Neuron (in vitro differentiated cells): ENCODE measurements around the gene PNPLA7.

Source experiments
- H2AFZ ChIP-seq: one replicate; pipeline ENCODE4 v1.6.1; 2013; ENCODE audit warnings: low read depth, mild to moderate bottlenecking, inconsistent platforms, low read length, moderate library complexity
- H3K27me3 ChIP-seq: one replicate; pipeline ENCODE4 v1.6.1; 2013; ENCODE audit warnings: low read length; ENCODE audit not compliant: insufficient read depth
- H3K36me3 ChIP-seq: one replicate; pipeline ENCODE4 v1.6.1; 2013; ENCODE audit warnings: low read length; ENCODE audit not compliant: insufficient read depth
- H3K4me1 ChIP-seq: one replicate; pipeline ENCODE4 v1.6.1; 2013; ENCODE audit warnings: low read length; ENCODE audit not compliant: insufficient read depth
- H3K4me3 ChIP-seq: 2 replicates; pipeline ENCODE4 v1.5.1; 2013; ENCODE audit warnings: mild to moderate bottlenecking, low read length, moderate library complexity
- H3K9me3 ChIP-seq: one replicate; pipeline ENCODE4 v1.6.1; 2013; ENCODE audit warnings: low read length

Gene PNPLA7

GRCh38 chr9:137462986-137463930, 86.9 kb downstream of the PNPLA7 start:
- no peaks in the 10 kb centered on the region for H3K27me3 ChIP-seq

GRCh38 chr9:137462396-137462985, 87.7 kb downstream of the PNPLA7 start:
- peaks cover 2% of the 10 kb centered on the region for H3K9me3 ChIP-seq
- peaks cover 14% of the 10 kb centered on the region for H3K4me1 ChIP-seq
- H2AFZ ChIP-seq, result no peak overlapping the region
- peaks cover under 1% of the 10 kb centered on the region for H3K36me3 ChIP-seq
- H3K27me3 ChIP-seq, result no peaks in the 10 kb centered on the region
- H3K4me3 ChIP-seq, result no peak overlapping the region

More at GRCh38 chr9:137462986-137463930, 86.9 kb downstream of the PNPLA7 start:
- H2AFZ ChIP-seq, result no peak overlapping the region
- H3K9me3 ChIP-seq, result peaks cover 2% of the 10 kb centered on the region
- H3K36me3 ChIP-seq, result no peaks in the 10 kb centered on the region
- H3K4me3 ChIP-seq, result no peak overlapping the region
- H3K4me1 ChIP-seq, result peaks cover 8% of the 10 kb centered on the region

DNA sequence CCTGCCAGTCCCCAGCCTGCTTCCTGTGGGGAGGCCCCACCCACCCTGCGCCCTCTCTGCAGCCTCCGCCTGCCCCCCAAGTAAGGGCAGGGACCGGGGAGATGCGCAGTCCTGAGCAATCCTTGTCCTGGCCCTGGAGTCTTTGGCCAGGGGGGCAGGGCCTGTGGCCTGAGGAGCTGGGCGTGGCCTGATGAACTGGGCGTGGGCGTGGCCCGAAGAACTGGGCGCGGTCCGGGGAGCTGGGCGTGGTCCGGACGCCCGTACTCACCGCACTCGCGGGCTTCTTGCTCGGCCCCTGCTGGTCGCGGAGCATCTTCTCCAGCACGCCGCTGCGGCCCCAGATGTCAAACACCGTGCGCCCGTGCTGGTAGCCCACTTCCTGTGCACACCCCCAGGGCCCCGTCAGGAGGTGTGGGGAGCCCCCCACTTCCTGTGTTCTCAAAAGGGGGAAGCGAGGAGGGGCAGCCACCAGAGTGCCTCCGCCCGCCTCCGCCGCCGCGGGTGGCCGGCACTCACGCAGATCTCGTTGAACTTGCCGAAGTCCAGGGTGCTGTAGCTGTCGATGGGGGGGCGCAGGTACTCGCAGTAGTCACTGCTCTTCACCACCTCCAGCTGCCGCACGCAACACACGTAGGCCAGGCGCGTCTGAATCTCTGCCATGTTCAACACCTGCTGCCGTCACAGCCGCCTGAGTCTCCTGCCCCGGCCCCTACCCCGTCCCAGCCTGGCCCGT, 88.4 kb downstream of the PNPLA7 start:
- Histone ChIP-seq H2AFZ (no peak overlapping the region), H3K27me3 (no peaks in the 10 kb centered on the region), H3K4me1 (peaks cover 14% of the 10 kb centered on the region), H3K9me3 (peaks cover 2% of the 10 kb centered on the region), H3K4me3 (no peak overlapping the region), H3K36me3 (peaks cover 7% of the 10 kb centered on the region)

GRCh38 chr9:137461316-137461662, 88.9 kb downstream of the PNPLA7 start:
- Histone ChIP-seq H2AFZ (no peak overlapping the region), H3K36me3 (peaks cover 13% of the 10 kb centered on the region), H3K27me3 (no peaks in the 10 kb centered on the region), H3K4me1 (peaks cover 14% of the 10 kb centered on the region), H3K4me3 (no peak overlapping the region), H3K9me3 (peaks cover 2% of the 10 kb centered on the region)

GRCh38 chr9:137460363-137461315, 89.6 kb downstream of the PNPLA7 start:
- Histone ChIP-seq H2AFZ (no peak overlapping the region), H3K4me3 (no peak overlapping the region), H3K27me3 (no peaks in the 10 kb centered on the region), H3K9me3 (peaks cover 2% of the 10 kb centered on the region), H3K36me3 (peaks cover 18% of the 10 kb centered on the region), H3K4me1 (peaks cover 14% of the 10 kb centered on the region)

DNA sequence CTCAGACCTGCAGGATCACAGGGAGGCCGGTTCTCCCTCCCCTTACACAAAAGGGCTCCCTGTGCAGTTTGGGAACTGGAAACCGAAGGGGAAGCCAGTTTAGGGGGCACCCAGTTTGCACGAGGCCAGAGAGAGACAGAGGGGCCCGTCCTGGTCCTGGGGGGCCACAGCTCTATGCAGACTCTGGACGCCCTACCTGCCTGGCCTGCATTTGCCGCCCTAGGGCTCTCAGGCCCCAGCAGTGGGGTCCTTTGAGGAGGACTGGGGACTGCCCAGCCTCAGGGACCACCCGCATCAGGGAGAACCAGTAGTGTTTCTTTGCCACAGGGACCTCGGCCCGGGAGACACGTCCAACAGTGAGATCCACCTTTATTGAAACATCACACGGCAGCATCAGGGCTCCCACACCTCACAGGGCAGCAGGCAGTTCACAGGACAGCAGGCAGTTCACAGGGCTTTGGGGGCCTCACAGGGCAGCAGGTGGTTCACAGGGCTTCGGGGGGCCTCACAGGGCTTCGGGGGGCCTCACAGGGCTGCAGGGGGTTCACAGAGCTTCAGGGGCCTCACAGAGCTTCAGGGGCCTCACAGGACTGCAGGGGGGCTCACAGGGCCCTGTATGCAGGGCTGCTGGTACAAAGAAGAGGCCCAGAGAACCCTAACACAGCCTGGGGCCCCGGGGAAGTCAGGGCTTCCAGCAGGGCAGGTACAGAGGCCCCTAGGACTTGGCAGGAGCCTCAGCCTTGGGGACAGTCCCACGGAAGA, 90.4 kb downstream of the PNPLA7 start:
- Histone ChIP-seq H3K36me3 (peaks cover 26% of the 10 kb centered on the region), H2AFZ (peak overlapping the region; percentile 86), H3K4me3 (peak overlapping the region; percentile 73), H3K27me3 (no peaks in the 10 kb centered on the region), H3K9me3 (peaks cover 2% of the 10 kb centered on the region), H3K4me1 (peaks cover 14% of the 10 kb centered on the region)

DNA sequence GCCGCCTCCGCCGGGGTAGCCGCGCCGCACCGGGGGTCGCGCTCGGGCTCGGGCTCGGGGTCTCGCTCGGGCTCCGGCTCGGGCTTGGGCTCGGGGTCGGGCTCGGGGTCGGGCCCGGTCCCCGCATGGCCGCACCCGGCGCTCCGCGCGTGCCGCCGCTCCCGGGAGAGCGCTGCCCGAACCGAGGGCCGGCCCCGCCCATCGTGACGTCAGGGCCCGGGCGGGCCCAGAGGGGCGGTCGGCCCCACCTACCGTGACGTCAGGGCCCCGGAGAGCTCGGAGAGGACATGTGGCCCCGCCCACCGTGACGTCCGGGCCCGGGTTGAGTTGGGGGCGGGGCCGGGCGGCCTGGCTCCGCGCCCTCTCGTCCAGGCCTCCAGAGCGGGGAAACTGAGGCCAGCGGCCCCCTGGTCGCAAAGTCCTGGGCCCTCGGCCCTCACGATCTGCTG, 91.0 kb downstream of the PNPLA7 start, which contains the start of gene NSMF:
NSMF (minus strand) TSS at position 183 of the 449 bp plus-strand sequence. CDS start 232 bp downstream, outside the sequence.
- Histone ChIP-seq H3K4me1 (peaks cover 14% of the 10 kb centered on the region), H3K27me3 (no peaks in the 10 kb centered on the region), H3K4me3 (peak within 1 kb of the TSS; percentile 73), H3K36me3 (peaks cover 31% of the 10 kb centered on the region), H3K9me3 (no peaks in the 10 kb centered on the region), H2AFZ (peak within 1 kb of the TSS; percentile 86)

GRCh38 chr9:137458194-137459151, 91.7 kb downstream of the PNPLA7 start:
- no peaks in the 10 kb centered on the region for H3K9me3 ChIP-seq
- peaks cover 14% of the 10 kb centered on the region for H3K4me1 ChIP-seq
- H3K27me3 ChIP-seq, result no peaks in the 10 kb centered on the region

GRCh38 chr9:137457406-137458193, 92.6 kb downstream of the PNPLA7 start:
- Histone ChIP-seq H3K4me3 (peak overlapping the region; percentile 73), H3K27me3 (no peaks in the 10 kb centered on the region), H2AFZ (no peak overlapping the region), H3K9me3 (no peaks in the 10 kb centered on the region), H3K4me1 (peaks cover 14% of the 10 kb centered on the region), H3K36me3 (peaks cover 37% of the 10 kb centered on the region)

More at GRCh38 chr9:137458194-137459151, 91.7 kb downstream of the PNPLA7 start:
- Histone ChIP-seq H2AFZ (peak overlapping the region; percentile 24), H3K4me3 (peak overlapping the region; percentile 73), H3K36me3 (peaks cover 31% of the 10 kb centered on the region)

GRCh38 chr9:137456864-137457405, 93.3 kb downstream of the PNPLA7 start:
- peaks cover 42% of the 10 kb centered on the region for H3K36me3 ChIP-seq
- no peak overlapping the region for H3K4me3 ChIP-seq
- no peaks in the 10 kb centered on the region for H3K9me3 ChIP-seq
- no peak overlapping the region for H2AFZ ChIP-seq
- peaks cover 14% of the 10 kb centered on the region for H3K4me1 ChIP-seq
- H3K27me3 ChIP-seq, result no peaks in the 10 kb centered on the region
